COLO668 (cell line): ENCODE results near the gene FAM219A.
A peak's percentile ranks its signal among the peaks of the same experiment; 100 is the strongest.
"Not testable (repeated sequence)": the region's sequence is repeated elsewhere in the genome, so short reads cannot be mapped to it uniquely, and the experiment has no call there.

Source experiments
- DNase-seq: peaks from one replicate; lab custom pipeline; 2025; ENCODE audit not compliant: unreplicated experiment; lab: John Stamatoyannopoulos, UW

Gene FAM219A

DNA sequence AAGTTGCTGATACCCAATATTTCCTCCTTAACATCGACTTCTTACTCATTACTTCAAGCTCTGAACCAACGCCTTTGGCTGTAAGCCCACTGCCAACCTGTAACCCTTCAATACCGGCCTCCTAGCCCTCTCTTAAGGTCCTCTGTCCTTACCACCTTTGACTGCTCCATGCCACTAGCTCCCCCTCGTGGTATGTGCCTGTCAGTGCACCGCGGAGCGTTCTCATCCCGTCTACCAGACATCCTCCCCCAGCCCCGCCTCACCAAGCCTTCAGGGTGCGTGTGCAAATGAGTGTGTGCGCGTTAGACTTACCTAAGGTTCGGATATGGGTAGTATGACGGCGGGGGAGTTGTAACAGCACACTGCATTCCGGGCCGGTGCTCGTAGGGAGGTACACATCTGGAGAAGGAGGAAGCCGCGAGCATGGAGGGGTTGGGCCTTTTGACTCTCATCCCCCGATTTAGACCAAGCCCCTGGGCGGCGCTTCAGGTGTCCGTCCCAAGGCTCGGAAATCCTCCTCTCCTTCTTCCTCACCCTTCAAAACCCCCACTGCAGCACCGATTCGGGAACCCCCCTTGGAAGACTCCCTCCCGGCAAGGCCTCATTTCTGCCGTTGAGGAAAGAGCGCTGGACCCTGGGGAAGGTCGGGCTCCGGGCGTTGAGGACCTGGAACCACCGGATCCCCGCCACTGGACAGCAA, 78.9 kb downstream of the FAM219A start:
- DNase-seq: peak; percentile 84

DNA sequence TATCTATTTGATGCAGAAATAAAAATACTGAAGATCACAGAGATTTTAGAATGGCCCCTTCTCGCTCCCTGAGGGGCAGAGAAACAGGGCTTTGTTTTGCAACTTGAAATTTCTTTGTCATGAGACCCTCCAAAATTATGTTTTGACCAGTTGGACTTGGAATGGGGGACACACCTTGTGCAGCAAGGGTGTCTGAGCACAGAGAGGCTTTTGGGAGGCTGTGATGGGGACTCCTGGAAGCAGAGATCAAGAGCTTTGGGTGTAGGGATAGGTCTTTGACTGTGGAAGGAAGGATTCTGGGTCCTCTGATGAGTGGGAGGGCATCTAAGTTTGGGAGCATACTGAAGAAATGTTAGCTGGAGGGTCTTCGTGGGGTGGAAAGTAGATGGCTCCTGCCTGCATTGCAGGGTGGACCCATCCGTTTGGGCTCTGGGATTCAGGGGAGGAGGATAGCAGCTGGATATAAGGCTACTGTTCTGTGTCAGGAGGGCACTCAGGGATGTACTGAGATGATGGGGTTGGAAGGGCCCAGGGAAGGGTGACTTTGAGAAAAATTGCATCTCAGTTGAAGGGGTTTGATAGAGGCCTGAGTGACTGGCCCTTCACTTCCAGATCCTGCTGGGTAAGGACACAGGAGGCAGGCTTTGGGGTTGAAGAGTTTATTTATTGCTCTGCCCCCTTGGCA, 79.9 kb downstream of the FAM219A start:
- no peak for DNase-seq

DNA sequence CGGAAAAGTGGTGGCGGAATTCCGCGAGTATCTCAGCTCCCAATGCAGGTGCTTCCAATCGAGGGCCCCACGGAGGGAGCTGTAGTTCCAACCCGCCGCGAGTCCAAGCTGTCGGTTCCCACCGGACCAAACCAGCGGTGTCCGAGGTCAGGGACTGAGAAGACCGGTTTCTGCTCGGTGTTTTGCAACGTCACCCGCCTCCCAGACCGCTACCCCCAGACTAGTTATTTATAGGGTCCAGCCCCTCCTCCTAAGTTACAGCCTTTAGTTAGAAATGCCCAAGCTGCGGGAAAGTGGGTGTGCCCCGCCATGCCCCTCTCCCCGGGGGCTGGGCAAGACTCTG, 81.0 kb downstream of the FAM219A start:
- peak; percentile 58 for DNase-seq

DNA sequence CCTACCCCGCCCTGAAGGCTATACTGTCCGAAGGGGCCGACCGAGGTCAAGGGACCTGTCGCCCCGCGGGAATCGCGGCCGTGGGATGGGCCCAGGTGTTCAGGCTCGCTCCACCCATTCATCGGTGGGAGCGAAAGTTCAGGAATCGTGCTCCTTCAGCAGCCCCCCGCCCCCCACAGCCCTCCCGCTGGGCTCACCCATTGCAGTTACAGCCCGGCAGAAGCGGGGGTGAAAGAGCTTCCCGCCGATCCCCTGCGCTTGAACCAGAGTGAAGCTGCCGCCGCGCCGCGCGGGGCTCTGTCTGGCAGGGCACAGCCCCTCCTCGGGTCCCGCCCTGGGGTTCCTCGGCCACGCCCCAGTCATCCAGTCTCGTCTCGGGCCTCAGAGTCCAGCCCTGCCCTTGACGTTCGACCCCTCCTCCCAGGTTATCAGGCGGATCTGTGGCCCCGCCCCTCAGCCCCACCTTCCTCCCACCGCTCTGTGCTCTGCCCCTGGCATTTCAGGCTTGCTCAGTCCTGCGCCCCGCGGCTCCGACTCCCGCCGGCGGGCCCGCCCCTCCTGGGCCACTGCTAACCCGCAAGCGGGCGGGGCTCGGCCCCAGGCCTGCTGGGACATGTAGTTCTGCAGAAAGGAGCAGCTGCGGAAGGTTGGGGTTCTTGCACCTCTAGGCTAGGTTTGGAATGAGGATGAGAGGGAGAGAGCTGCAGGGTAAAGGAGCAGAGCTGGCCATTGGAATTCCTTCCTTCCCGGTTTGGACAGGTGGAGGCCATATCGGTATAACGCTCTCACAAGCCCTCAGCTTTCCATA, 81.6 kb downstream of the FAM219A start, which contains the start of gene MYORG:
MYORG (minus strand) TSS at position 303 of the 808 bp plus-strand sequence. CDS start 3,955 bp downstream, outside the sequence.
- DNase-seq: peak; percentile 96

DNA sequence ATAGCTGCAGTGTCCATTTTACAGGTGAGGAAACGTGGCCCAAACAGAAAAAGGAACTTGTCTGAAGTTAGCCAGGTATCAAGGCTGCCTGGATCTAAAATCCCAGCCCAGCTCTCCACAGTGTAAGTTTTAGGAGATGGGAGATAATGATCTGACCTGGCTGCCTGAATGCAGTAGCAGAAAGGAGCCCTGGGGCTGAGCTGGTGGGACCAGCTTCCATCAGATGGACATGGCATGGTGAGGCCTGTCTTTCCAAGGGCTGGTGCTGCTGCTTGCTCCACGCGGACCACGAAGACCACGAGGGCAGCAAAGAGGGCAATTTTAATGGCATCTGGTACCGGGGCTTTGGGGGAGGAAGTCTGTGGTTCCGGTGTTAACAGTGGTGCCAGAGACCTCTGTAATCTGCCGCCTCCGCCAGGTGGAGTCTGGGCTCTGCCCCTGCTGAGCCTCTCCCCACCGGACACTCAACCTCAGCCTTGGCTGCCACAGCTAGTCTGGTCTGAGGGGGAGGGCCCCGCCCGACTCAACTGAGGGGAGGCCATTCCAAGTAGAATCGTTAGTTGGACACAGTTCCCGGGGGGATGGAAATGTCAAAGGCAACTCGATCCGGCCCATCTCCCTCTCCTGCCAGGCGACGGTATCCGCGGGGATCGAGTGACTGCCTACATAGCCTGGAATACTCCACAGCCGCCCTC, 82.3 kb downstream of the FAM219A start:
- peak; percentile 56 for DNase-seq

DNA sequence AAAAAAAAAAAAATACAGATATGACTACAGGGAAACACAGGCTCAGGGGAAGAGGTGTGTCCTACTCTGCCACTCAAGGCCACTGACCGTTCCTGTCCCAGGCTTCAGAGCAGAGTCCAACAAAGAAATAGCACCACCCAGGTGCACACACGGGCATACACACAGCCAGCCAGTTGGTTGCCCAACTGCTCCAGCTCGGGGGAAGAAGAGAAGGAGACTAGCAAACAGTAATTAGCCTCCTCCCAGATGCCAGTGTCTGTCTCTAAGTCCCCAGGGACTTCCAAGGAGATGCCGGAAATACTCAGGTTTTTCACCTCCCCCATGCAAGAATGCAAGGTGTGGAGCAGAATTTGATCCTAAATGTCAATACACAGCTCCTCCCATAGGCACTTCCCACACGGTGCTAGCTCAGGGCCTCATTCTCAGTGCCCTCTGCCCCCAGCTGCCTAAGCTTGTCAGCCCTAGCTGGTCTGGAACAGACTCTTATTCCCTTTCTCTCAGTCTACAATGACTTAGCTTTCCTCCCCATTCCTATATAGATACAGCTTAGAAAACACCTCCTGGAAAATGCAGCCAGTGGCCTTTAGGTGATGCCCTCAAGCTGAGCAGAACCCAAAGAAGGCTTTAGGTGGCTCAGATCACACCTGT, 83.3 kb downstream of the FAM219A start:
- DNase-seq: peak; percentile 28

DNA sequence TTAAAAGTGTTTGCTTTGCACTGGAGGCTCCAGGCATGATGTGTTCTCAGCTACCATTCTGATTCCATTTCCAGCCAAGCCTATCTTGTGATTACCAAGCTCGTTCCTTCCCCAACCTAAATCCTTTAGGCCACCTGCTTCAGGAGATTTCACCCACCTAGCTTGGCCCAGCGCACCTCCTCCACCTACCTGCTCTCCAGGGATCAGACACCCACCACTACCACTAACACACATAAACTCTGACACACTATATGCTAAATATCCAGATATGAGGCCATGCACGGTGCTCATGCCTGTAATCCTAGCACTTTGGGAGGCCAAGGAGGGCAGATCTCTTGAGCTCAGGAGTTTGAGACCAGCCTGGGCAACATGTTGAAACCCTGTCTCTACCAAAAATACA, 84.0 kb downstream of the FAM219A start:
- no peak for DNase-seq

DNA sequence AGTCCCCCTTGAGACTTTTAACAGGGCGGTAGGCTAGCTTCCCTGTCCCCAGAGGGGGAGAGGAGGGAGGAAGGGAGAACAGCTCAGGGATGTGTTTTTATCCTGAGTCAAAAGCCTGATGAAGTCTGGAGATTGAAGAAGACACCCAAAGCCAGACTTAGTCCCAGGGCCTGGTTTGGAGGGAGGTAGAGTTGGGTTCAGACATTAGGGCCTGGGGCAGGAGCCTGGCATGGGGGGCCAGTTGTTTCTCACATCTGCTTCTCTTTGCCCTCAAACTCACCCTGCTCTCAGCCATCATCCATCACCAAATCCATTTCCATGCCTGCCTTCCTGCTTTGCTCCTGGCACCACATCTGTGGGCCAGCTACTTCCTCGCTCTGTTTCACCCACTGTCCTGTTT, 84.6 kb downstream of the FAM219A start:
- no peak for DNase-seq

DNA sequence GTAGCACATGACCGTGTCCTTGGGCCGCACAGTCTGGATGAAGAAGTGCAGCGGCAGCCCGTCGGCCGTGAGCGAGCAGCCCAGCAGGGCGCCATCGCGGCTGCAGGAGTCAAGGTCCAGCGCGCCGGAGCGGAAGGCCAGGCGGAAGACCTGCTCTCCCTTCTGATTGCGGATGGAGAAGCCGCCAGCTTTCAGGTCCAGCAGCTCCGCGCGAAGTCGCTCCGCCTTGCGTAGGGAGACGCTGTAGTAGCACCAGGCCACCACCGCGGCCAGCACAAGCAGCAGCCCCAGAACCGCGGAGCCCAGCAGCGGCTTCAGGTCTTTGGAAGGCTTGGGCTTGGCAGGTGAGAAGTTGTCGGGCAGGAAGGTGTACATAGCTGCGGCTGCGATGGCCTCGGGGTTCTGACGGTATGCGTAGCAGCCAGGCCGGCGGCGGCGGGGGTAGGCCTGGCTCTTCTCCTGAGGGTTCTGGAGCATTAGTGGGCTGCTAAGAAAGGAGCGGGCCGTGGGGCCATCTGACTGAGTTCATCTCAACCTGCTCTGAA, 85.8 kb downstream of the FAM219A start:
- no peak for DNase-seq

DNA sequence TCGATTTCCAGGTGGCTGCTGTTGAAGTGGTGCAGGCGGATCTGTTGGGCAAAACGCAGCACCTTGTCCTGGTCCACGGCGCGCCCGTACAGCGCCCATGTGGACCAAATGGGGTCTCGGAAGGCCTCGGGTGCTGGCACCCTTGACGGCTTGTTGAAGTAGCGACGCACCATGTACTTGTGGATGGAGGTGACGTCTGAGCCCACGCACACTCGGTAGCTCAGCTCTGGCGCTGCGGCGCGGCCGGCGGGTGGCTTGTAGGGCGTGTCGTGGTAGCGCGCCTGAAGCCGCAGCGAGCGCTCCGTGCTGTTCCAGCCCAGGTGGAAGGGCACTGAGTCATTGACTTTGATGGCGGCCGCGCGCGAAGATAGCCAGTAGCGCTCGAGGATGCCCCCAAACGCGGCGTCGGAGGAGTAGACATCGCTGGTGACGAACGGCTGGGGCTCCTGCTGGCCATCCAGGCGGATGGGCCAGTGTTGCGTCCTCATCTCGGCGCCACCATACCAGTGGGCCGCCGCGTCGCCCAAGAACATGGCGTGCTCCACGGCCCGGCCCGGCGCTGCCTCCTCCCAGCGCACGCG, 86.4 kb downstream of the FAM219A start:
- DNase-seq: no peak

DNA sequence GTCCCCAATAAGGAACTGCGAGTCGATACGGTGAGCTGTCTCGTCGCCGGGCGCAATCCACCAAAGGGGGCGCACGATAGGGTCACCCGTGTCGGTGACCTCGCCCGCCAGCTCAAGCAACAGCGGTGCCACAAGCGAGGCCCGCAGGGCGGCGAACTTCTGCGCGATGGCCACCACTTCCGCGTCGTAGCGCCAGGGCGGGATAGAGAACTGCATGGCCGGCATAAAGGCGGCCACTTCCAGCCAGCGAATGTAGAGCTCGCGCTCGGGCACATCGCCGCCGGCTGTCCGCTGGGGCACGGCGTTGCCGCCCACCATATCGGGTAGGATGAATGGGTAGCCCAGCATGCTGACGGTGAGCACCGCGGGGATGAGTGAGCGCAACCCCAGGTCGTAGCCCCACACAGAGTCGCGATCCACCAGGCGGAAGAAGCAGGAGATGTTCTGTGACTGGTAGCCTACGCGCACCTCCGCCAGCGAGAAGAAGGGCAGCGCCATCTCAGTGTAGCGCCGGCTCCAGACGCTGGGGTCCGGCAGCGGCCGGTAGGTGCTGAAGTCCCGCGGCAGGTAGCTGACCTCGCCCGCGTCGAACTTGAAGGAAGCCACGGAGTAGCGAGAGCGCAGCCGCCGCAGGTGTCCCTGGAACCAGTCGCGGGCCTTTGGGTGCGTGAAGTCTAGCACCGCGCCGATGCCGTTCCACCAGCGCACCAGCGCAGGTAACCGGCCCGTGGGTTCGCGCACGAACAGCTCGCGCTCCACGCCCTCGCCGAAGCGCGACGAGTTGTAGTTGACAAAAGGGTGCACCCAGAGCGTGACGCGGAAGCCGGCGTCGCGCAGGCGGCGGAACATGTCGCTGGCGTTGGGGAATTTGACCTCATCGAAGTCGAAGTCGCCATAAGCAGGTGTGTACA, 87.1 kb downstream of the FAM219A start:
- no peak for DNase-seq

DNA sequence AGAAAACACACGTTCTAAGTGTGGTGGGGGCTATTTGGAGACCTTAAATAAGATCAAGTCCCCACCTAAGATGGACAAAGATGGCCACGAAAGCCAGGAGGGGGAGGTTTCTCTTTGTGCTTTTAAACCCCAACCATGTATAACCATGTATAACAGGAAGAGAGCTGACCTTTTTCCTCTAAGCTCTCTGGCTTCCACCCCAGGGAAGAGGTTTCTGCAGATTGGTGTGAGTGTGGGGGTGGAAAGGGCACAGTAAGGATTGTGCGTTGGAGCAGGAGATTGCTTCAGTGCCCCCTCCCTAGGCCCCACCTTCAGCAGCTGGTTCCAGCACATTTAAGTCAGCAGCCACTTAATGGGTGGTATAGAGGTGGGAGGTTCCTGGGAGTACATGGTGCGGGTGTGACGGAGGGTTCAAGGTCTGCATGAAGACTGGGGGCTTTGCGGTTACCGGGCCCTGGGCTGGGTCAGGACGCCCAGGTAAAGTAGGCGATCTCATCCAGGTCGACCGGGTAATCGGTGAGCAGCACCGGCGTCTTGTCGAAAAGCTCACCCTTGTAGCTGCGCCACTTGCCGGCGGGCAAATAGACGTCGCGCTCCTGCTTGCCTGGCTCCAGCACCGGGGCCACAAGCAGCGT, 87.9 kb downstream of the FAM219A start:
- DNase-seq: no peak

DNA sequence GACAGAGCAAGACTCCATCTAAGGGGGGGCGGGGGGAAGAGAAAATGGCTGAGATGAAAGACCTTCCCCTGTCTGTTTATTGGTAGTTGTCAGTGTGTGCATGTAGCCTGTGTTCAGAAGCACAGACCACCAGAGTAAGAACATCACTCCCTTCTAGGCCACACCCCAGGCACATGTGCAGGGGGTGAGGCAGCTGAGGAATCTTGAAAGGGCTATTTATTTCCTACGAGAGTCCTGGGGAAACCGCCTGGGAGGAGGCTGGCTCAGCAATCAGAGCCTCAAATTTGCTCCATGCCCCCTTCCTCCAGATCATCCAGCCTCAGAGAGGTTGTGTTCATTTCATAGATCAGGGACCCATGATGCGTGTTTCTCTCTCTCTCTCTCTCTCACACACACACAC, 88.7 kb downstream of the FAM219A start:
- no peak for DNase-seq

DNA sequence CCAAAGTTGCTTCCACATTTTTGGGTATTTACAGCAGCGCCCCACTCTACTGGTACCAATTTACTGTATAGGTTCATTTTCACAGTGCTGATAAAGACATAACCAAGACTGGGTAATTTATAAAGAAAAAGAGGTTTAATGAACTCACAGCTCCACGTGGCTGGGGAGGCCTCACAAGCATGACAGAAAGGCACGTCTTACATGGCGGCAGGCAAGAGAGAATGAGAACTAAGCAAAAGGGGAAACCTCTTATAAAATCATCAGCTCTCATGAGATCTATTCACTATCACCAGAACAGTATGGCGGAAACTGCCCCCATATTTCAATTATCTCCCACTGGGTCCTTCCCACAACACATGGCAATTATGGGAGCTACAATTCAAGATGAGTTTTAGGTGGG, 89.6 kb downstream of the FAM219A start:
- not testable (repeated sequence) for DNase-seq

DNA sequence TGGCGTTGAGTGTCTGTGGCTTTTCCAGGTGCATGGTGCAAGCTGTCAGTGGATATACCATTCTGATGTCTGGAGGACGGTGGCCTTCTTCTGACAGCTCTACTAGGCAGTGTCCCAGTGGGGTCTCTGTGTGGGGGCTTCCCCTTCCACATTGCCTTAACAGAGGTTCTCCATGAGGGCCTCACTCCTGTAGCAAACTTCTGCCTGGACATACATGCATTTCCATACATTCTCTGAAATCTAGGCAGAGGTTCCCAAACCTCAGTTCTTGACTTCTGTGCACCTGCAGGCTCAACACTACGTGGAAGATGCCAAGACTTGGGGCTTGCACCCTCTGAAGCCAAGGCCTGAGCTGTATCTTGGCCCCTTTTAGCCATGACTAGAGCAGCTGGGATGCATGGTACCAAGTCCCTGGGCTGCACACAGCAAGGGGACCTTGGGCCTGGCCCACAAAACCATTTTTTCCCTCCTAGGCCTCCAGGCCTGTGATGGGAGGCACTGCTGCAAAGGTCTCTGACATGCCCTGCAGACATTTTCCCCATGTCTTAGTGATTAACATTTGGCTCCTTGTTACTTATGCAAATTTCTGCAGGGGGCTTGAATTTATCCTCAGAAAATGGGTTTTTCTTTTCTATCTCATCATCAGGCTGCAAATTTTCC, 90.5 kb downstream of the FAM219A start:
- not testable (repeated sequence) for DNase-seq

DNA sequence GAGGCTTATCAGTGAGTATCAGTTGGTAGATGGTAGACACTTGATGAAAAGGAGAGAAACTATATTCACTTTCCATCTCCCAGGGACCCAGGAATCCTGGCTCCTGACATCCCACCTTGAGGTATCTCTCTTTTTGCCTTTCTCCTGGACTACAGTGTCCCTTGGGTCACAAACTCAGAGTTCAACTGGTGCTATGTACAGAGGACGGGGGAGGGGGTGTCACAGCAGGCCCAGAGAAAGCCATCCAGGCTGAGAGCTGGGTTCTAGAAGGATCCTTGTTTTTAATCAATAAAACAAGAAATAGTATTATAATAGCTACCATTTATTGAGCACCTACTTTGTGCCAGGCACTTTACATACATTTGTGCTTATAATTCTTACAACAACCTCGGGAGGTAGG, 92.0 kb downstream of the FAM219A start:
- no peak for DNase-seq

DNA sequence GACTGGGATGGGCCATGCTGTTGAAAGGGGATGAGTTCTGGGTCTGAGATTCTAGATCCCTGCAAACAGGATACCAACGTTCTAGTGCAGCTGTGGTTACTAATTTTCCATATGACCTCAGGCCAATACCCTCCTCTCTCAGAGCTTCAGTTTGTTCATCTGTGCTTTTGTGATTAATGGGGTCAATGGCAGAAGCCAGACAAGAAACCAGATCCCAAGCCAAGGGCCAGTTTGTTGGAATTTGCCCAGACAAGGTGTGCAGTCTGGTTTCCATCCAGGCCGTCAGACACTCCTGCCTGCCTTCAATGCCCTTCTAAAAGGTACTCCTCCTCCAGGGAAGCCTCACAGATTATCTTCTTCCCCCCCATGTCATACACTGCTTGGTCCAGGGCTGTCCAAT, 93.1 kb downstream of the FAM219A start:
- no peak for DNase-seq
